ENCODE measurements around the gene FZD2. TPM values are rescaled to one million over a fixed set of nuclear protein-coding genes. Genes with fewer than 3 reads are reported as not detected.

Gene FZD2
- total RNA-seq, 1 experiment from 2014 or later, result 11.6 TPM

- Histone ChIP-seq H3K4me1 (ENCODE audit: insufficient read depth, low read length) (peaks cover 14% of the 10 kb centered on the region), H3K79me2 (ENCODE audit: low read length) (no peaks in the 10 kb centered on the region), H2AFZ (ENCODE audit: low read length) (no peak overlapping the region), H3K4me3 (ENCODE audit: low read length) (no peak overlapping the region), H3K27ac (ENCODE audit: low read length) (no peak overlapping the region), H3K4me2 (ENCODE audit: low read length) (no peak overlapping the region), H3K9me2 (replicated peaks; ENCODE audit: low read length) (no peaks in the 10 kb centered on the region), H3K36me3 (ENCODE audit: low read depth, low read length) (no peaks in the 10 kb centered on the region), H3K9me3 (ENCODE audit: low read length) (no peaks in the 10 kb centered on the region), H3F3A (ENCODE audit: low read length, unreplicated experiment) (no peaks in the 10 kb centered on the region), H3K27me3 (ENCODE audit: low read length) (no peaks in the 10 kb centered on the region), H3K9ac (ENCODE audit: low read length) (no peak overlapping the region), H4K20me1 (ENCODE audit: low read length) (no peaks in the 10 kb centered on the region)
- no peak for ATAC-seq
- ChIA-PET POLR2A (ENCODE audit: unreplicated experiment) (no interaction called here), CTCF (no interaction called here)
- DNase-seq, result no peak
- intact Hi-C loops (cut with micrococcal nuclease), result no loop called here
- no TSS peak for BruUV-seq (replicated peaks)
- TF ChIP-seq, protein P1, sequence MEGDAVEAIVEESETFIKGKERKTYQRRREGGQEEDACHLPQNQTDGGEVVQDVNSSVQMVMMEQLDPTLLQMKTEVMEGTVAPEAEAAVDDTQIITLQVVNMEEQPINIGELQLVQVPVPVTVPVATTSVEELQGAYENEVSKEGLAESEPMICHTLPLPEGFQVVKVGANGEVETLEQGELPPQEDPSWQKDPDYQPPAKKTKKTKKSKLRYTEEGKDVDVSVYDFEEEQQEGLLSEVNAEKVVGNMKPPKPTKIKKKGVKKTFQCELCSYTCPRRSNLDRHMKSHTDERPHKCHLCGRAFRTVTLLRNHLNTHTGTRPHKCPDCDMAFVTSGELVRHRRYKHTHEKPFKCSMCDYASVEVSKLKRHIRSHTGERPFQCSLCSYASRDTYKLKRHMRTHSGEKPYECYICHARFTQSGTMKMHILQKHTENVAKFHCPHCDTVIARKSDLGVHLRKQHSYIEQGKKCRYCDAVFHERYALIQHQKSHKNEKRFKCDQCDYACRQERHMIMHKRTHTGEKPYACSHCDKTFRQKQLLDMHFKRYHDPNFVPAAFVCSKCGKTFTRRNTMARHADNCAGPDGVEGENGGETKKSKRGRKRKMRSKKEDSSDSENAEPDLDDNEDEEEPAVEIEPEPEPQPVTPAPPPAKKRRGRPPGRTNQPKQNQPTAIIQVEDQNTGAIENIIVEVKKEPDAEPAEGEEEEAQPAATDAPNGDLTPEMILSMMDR (conservative IDR thresholded peaks at IDR 0.05; ENCODE audit: low read depth, low read length), result no peak
- no peak for TF ChIP-seq EZH2phosphoT487 (IDR thresholded peaks at IDR 0.05; ENCODE audit: borderline replicate concordance, low read length)
- TF ChIP-seq EZH2 (IDR thresholded peaks at IDR 0.05; ENCODE audit: low read length, unreplicated experiment), result no peak
Measured at GRCh38 chr17:44598329-44598728, 41.0 kb downstream of the FZD2 start.

DNA sequence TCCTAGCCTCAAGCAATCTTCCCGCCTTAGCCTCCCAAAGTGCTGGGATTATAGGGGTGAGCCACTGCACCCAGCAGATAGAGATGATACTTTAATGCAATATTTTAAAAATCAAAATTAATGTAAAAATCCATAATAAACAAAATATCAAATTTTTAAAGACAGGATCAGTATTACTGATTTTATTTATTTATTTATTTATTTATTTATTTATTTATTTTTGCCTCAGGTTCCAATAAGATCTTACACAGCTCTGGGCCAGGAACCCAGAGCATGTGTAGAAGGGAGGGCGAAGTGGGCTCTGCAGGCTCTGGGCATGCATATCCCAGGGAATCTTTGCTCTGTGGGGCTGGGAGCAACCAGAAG is 41.6 kb downstream of the FZD2 start:
- Histone ChIP-seq H3K4me3 (ENCODE audit: low read length) (no peak overlapping the region), H3K27me3 (ENCODE audit: low read length) (no peaks in the 10 kb centered on the region), H3K36me3 (ENCODE audit: low read depth, low read length) (no peaks in the 10 kb centered on the region), H2AFZ (ENCODE audit: low read length) (0 out of 2 replicates have a peak overlapping the region, but pooled peaks have one; percentile 17), H3K9ac (ENCODE audit: low read length) (no peak overlapping the region), H4K20me1 (ENCODE audit: low read length) (no peaks in the 10 kb centered on the region), H3K9me2 (replicated peaks; ENCODE audit: low read length) (no peaks in the 10 kb centered on the region), H3F3A (ENCODE audit: low read length, unreplicated experiment) (no peaks in the 10 kb centered on the region), H3K4me2 (ENCODE audit: low read length) (peak overlapping the region; percentile 55), H3K4me1 (ENCODE audit: insufficient read depth, low read length) (peaks cover 14% of the 10 kb centered on the region), H3K79me2 (ENCODE audit: low read length) (no peaks in the 10 kb centered on the region), H3K27ac (ENCODE audit: low read length) (peak overlapping the region; percentile 14), H3K9me3 (ENCODE audit: low read length) (no peaks in the 10 kb centered on the region)
- POLR2A ChIA-PET (ENCODE audit: unreplicated experiment), result no interaction called here
- TF ChIP-seq EZH2 (IDR thresholded peaks at IDR 0.05; ENCODE audit: low read length, unreplicated experiment) (no peak), EZH2phosphoT487 (IDR thresholded peaks at IDR 0.05; ENCODE audit: borderline replicate concordance, low read length) (no peak)
- TF ChIP-seq, protein P1 (conservative IDR thresholded peaks at IDR 0.05; ENCODE audit: low read depth, low read length), result no peak
- intact Hi-C loops (cut with micrococcal nuclease), result no loop called here
- DNase-seq, result no peak
- CTCF ChIA-PET, result no interaction called here
- no peak for ATAC-seq
- no TSS peak for BruUV-seq (replicated peaks)

DNA sequence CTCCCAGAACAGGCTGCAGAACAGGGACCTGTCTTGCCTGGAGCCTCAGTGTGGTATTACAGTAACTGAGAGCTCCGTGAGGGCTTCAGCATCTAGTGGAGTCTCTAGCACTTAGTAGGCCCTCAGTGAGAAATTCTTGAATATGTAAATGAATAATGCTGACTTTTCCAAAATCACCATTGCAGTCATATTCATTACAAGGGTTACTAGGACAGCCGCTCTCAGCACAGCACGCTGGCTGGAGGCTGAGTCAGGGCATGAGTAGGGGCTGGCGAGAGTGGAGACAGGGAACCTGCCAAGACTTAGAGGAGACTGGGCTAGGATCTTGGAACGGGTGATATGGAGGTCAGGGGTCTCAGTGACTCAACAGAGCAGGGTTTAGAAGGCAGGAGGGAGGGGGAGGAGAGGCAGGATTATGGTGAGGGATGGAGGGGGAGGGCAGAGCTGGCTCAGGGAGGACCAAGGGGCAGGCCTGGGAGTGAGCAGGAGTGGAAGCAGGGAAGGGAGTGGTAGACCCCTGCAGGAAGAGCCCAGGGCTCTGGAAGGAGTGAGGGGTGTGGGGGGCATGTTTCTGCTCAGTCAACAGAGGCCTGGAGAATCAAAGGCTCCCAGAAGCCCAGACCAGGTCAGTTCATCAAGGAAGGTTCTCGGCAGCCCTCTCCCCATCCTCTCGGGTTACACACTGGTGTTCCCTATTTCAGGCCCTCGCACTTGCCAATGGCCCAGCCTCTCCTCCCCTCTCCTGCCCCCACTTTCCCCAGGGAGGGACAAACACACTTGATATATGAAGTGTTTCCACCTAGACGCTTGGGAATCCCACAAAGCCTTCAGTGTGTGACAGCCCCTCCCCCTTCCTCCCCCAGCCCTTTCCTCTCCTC is 42.3 kb downstream of the FZD2 start:
- peak; percentile 94 for DNase-seq
- ATAC-seq, result peak; percentile 96
- peak overlapping the region; percentile 14 for H3K27ac ChIP-seq (ENCODE audit: low read length)

More for the DNA sequence above, 42.3 kb downstream of the FZD2 start:
- BruUV-seq (replicated peaks), result no TSS peak
- TF ChIP-seq EZH2phosphoT487 (IDR thresholded peaks at IDR 0.05; ENCODE audit: borderline replicate concordance, low read length), result no peak
- TF ChIP-seq, protein P1 (conservative IDR thresholded peaks at IDR 0.05; ENCODE audit: low read depth, low read length), result no peak
- no peak for TF ChIP-seq EZH2 (IDR thresholded peaks at IDR 0.05; ENCODE audit: low read length, unreplicated experiment)
- Histone ChIP-seq H3K4me2 (ENCODE audit: low read length) (peak overlapping the region; percentile 55), H3K27me3 (ENCODE audit: low read length) (no peaks in the 10 kb centered on the region), H4K20me1 (ENCODE audit: low read length) (no peaks in the 10 kb centered on the region), H3K79me2 (ENCODE audit: low read length) (no peaks in the 10 kb centered on the region), H3K4me3 (ENCODE audit: low read length) (no peak overlapping the region), H3K4me1 (ENCODE audit: insufficient read depth, low read length) (peaks cover 14% of the 10 kb centered on the region), H3K9me2 (replicated peaks; ENCODE audit: low read length) (no peaks in the 10 kb centered on the region), H3K36me3 (ENCODE audit: low read depth, low read length) (no peaks in the 10 kb centered on the region), H3K9me3 (ENCODE audit: low read length) (no peaks in the 10 kb centered on the region), H3F3A (ENCODE audit: low read length, unreplicated experiment) (no peaks in the 10 kb centered on the region), H3K9ac (ENCODE audit: low read length) (no peak overlapping the region), H2AFZ (ENCODE audit: low read length) (0 out of 2 replicates have a peak overlapping the region, but pooled peaks have one; percentile 17)
- ChIA-PET CTCF (no interaction called here), POLR2A (ENCODE audit: unreplicated experiment) (no interaction called here)
- intact Hi-C loops (cut with micrococcal nuclease), result no loop called here

Data from PC-3 (cell line).